Effector memory CD4-positive, alpha-beta T cell (primary cell): ENCODE results near the gene CYP26A1.

Source experiments
- DNase-seq, 3 donors: peaks; one replicate each; pipeline ENCODE4 v3.0.0-alpha.2; 2020
- H3K27ac ChIP-seq: 2 replicates; pipeline ENCODE4 v1.7.0; 2013; ENCODE audit warnings: mild to moderate bottlenecking, low read length, moderate library complexity; ENCODE audit not compliant: insufficient read depth, poor library complexity, severe bottlenecking
- H3K27me3 ChIP-seq: replicated peaks from 2 replicates; pipeline ENCODE4 v1.7.0; 2013; ENCODE audit warnings: mild to moderate bottlenecking, low read length; ENCODE audit not compliant: insufficient read depth, control insufficient read depth, poor library complexity, severe bottlenecking
- H3K36me3 ChIP-seq: 2 replicates; pipeline ENCODE4 v1.7.0; 2013; ENCODE audit warnings: mild to moderate bottlenecking, low read length, moderate library complexity; ENCODE audit not compliant: control insufficient read depth, insufficient read depth
- H3K4me1 ChIP-seq: 2 replicates; pipeline ENCODE4 v1.7.0; 2013; ENCODE audit warnings: low read length, mild to moderate bottlenecking; ENCODE audit not compliant: control insufficient read depth, insufficient read depth, poor library complexity, severe bottlenecking
- H3K4me3 ChIP-seq: 2 replicates; pipeline ENCODE4 v1.7.0; 2013; ENCODE audit warnings: low read length, low read depth, mild to moderate bottlenecking; ENCODE audit not compliant: insufficient read depth, poor library complexity, severe bottlenecking
- H3K9me3 ChIP-seq: 2 replicates; pipeline ENCODE4 v1.7.0; 2013; ENCODE audit warnings: mild to moderate bottlenecking, low read length, moderate library complexity; ENCODE audit not compliant: control insufficient read depth
- total RNA-seq, 3 donors: gene quantifications; one replicate each; lab custom pipeline; 2026; lab: John Stamatoyannopoulos, UW

The CYP26A1 gene
- 0 reads per million in 3 donors for total RNA-seq

DNA sequence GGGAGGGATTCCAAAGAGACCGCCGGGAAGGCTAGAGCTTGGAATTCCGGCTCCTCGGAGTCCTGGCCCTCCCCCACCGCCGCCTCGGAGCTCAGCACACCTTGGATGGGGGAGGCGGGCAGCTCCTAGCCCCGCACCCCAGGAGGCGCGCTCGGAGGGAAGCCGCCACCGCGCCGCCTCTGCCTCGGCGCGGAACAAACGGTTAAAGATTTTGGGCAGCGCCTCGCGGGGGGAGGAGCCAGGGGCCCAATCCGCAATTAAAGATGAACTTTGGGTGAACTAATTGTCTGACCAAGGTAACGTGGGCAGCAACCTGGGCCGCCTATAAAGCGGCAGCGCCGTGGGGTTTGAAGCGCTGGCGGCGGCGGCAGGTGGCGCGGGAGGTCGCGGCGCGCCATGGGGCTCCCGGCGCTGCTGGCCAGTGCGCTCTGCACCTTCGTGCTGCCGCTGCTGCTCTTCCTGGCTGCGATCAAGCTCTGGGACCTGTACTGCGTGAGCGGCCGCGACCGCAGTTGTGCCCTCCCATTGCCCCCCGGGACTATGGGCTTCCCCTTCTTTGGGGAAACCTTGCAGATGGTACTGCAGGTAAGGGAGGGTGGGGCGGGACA, at the start of gene CYP26A1:
CYP26A1 (plus strand) TSS at position 355 of the 608 bp plus-strand sequence; CDS start at position 397, 42 bp downstream.
- DNase-seq = no peak
- no peaks in the 10 kb centered on the region for H3K9me3 ChIP-seq

GRCh38 chr10:93026072-93026471, 47.6 kb upstream of the CYP26A1 start:
- H3K27ac ChIP-seq = no peak overlapping the region
- H3K9me3 ChIP-seq = no peaks in the 10 kb centered on the region
- DNase-seq = no peak
- H3K4me1 ChIP-seq = no peaks in the 10 kb centered on the region
- H3K36me3 ChIP-seq = no peaks in the 10 kb centered on the region
- no peak overlapping the region for H3K4me3 ChIP-seq
- H3K27me3 ChIP-seq = no peaks in the 10 kb centered on the region

More for the DNA sequence above, at the start of gene CYP26A1:
- H3K4me3 ChIP-seq = peak within 1 kb of the TSS; percentile 32
- no peaks in the 10 kb centered on the region for H3K36me3 ChIP-seq
- peaks cover 30% of the 10 kb centered on the region for H3K27me3 ChIP-seq
- peaks cover 35% of the 10 kb centered on the region for H3K4me1 ChIP-seq
- H3K27ac ChIP-seq = no peak within 1 kb of the TSS

DNA sequence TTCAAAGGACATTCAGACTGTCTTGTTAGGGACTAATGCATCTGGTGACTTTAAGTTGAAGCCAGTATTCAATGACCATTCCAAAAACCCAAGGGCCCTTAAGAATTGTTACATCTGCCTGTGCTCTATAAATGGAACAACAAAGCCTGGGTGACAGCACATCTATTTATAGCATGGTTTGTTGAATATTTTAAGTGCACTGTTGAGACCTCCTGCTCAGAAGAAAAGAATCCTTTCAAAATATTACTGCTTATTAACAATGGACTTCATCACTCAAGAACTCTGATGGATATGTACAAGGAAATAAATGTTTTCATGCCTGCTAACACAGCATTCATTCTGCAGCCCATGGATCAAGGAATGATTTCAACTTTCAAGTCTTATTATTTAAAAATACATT, 46.2 kb upstream of the CYP26A1 start:
- no peak for DNase-seq
- no peak overlapping the region for H3K4me3 ChIP-seq
- no peaks in the 10 kb centered on the region for H3K4me1 ChIP-seq

GRCh38 chr10:93028883-93029282, 44.8 kb upstream of the CYP26A1 start:
- H3K4me3 ChIP-seq = no peak overlapping the region
- no peaks in the 10 kb centered on the region for H3K9me3 ChIP-seq
- H3K4me1 ChIP-seq = no peaks in the 10 kb centered on the region
- H3K27ac ChIP-seq = no peak overlapping the region
- no peaks in the 10 kb centered on the region for H3K36me3 ChIP-seq
- DNase-seq = no peak
- H3K27me3 ChIP-seq = no peaks in the 10 kb centered on the region

More for the DNA sequence above, 46.2 kb upstream of the CYP26A1 start:
- no peaks in the 10 kb centered on the region for H3K9me3 ChIP-seq
- no peaks in the 10 kb centered on the region for H3K36me3 ChIP-seq
- H3K27ac ChIP-seq = no peak overlapping the region
- H3K27me3 ChIP-seq = no peaks in the 10 kb centered on the region

DNA sequence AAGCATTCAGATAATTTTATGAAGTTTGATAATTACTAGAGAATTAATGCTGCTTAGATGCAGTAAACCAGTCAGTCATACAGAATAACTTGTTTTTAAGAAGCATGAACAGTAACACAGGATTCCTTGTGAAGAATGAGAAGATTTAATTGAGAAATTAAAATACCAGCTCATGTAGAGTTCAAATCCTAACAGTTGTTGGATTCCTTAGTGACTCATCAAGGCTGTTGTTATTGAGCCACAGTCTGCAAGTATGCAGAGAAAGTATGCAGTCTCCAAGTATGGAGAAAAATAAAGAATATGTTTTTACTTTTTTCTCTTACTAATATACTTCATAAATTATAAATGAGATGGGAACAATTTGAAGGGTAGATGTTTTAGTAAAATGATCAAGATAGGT, 43.3 kb upstream of the CYP26A1 start:
- Histone ChIP-seq H3K4me1 (no peaks in the 10 kb centered on the region), H3K36me3 (no peaks in the 10 kb centered on the region), H3K27ac (no peak overlapping the region), H3K27me3 (no peaks in the 10 kb centered on the region), H3K9me3 (no peaks in the 10 kb centered on the region), H3K4me3 (no peak overlapping the region)
- DNase-seq = no peak

DNA sequence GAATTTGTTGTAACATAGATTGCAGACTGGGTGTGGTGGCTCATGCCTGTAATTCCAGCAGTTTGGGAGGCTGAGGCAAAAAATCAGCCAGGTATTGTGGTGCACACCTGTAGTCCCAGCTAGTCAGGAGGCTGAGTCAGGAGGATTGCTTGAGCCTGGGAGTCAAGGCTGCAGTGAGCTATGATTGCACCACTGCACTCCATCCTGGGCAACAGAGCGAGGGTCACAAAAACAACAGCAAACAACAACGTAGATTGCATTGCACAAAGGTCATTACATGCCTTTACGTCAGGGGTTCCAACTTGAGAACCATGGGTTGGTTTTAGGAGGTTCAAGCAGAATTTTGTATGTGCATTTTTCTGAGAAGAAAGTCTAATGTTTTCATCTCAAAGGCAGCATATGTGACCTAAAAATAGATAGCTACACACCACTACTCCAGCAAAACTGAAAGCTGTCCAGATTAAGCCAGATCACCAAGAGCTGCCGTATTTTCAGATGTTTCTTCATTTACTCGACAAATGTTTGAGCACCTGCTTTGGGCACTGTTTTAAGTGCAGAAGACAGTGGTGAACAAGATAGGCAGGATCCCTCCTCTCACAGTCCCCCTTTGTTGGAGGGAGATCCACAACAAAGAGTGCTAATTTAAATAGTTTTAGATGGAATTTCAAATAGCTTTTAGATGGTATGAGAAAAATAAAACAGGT, 41.4 kb upstream of the CYP26A1 start:
- Histone ChIP-seq H3K36me3 (no peaks in the 10 kb centered on the region), H3K4me3 (no peak overlapping the region), H3K4me1 (no peaks in the 10 kb centered on the region), H3K27me3 (no peaks in the 10 kb centered on the region), H3K9me3 (no peaks in the 10 kb centered on the region), H3K27ac (no peak overlapping the region)
- no peak for DNase-seq

GRCh38 chr10:93032809-93033137, 40.9 kb upstream of the CYP26A1 start:
- Histone ChIP-seq H3K36me3 (no peaks in the 10 kb centered on the region), H3K27me3 (no peaks in the 10 kb centered on the region), H3K9me3 (no peaks in the 10 kb centered on the region), H3K4me1 (no peaks in the 10 kb centered on the region), H3K27ac (no peak overlapping the region), H3K4me3 (no peak overlapping the region)
- DNase-seq = no peak

- no peaks in the 10 kb centered on the region for H3K36me3 ChIP-seq
- no peak for DNase-seq
- no peak overlapping the region for H3K27ac ChIP-seq
- H3K27me3 ChIP-seq = no peaks in the 10 kb centered on the region
- H3K9me3 ChIP-seq = no peaks in the 10 kb centered on the region
- H3K4me1 ChIP-seq = no peaks in the 10 kb centered on the region
- no peak overlapping the region for H3K4me3 ChIP-seq
Measured at GRCh38 chr10:93034426-93034825, 39.3 kb upstream of the CYP26A1 start.

DNA sequence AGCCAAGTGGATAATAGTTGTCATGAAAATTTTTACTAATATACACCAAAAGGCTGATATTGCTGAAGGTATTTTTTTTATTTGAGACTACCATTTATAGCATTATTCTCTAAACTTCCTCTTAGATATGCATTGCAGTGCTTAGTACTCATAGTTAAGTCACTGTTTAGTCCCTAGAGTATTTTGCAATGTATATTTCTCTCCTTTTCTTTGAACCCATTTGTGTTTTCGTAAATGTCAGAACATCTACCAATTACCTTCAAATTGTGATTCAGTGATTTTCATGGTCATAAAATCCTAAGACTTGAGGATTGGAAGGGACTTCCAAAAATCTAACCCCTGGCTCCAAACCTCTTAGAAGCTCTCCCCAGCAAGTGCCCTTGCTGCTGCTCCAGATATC, 34.6 kb upstream of the CYP26A1 start:
- Histone ChIP-seq H3K4me1 (no peaks in the 10 kb centered on the region), H3K36me3 (no peaks in the 10 kb centered on the region), H3K27ac (no peak overlapping the region), H3K4me3 (no peak overlapping the region), H3K9me3 (no peaks in the 10 kb centered on the region), H3K27me3 (no peaks in the 10 kb centered on the region)
- no peak for DNase-seq

- H3K4me3 ChIP-seq = no peak overlapping the region
- H3K27me3 ChIP-seq = no peaks in the 10 kb centered on the region
- no peak overlapping the region for H3K27ac ChIP-seq
- H3K36me3 ChIP-seq = no peaks in the 10 kb centered on the region
- H3K4me1 ChIP-seq = no peaks in the 10 kb centered on the region
- no peaks in the 10 kb centered on the region for H3K9me3 ChIP-seq
- no peak for DNase-seq
Measured at GRCh38 chr10:93039721-93040120, 34.0 kb upstream of the CYP26A1 start.
